Panc1 (cell line): Measurements from ENCODE around the gene TALDO1. TPM values are rescaled to one million over a fixed set of nuclear protein-coding genes. Genes with fewer than 3 reads are reported as not detected.
"Not testable (repeated sequence)": the region's sequence is repeated elsewhere in the genome, so short reads cannot be mapped to it uniquely, and the experiment has no call there.

Source experiments
- ATAC-seq: fragments of 200-7000 bp; cut with Tn5 transposase; 2 replicates; pipeline ENCODE4 v1.9.1; 2020; ENCODE audit warnings: mild to moderate bottlenecking, moderate library complexity
- BruUV-seq: library from RNA; stranded (reverse); fragments of 400-500 nt; replicated peaks from 2 replicates; lab custom pipeline; 2021; lab: Mats Ljungman, UMichigan
- CTCF ChIA-PET: fragments of 300-600 bp; sonication (Branson Sonifier 250); formaldehyde crosslinking; loops from one replicate; lab custom pipeline; 2022; ENCODE audit warnings: antibody characterized with exemption; lab: Charles Lee
- POLR2A ChIA-PET: fragments of 300-600 bp; sonication (Branson Sonifier 250); formaldehyde crosslinking; loops from one replicate; lab custom pipeline; 2022; ENCODE audit warnings: antibody characterized with exemption; lab: Charles Lee
- DNase-seq: peaks from one replicate; pipeline ENCODE4 v3.0.0-alpha.2; 2010; ENCODE audit warnings: low read depth, low spot score
- H3K27ac ChIP-seq: 2 replicates; pipeline ENCODE4 v1.5.1; 2011; ENCODE audit warnings: mild to moderate bottlenecking, low read length, inconsistent platforms
- H3K27me3 ChIP-seq: fragments of 200-500 bp; sonication (Bioruptor generic); 2 replicates; pipeline ENCODE4 v1.6.0; 2014; ENCODE audit warnings: low read length, inconsistent platforms; ENCODE audit not compliant: control insufficient read depth, insufficient read depth
- H3K36me3 ChIP-seq: fragments of 200-500 bp; sonication (Bioruptor generic); 2 replicates; pipeline ENCODE4 v1.5.1; 2014; ENCODE audit warnings: inconsistent platforms, mild to moderate bottlenecking, low read length, moderate library complexity; ENCODE audit not compliant: control insufficient read depth, insufficient read depth
- H3K4me1 ChIP-seq: 2 replicates; pipeline ENCODE4 v1.5.1; 2011; ENCODE audit warnings: inconsistent platforms, mild to moderate bottlenecking, low read length, moderate library complexity; ENCODE audit not compliant: control insufficient read depth, insufficient read depth
- H3K4me3 ChIP-seq, 2 experiments: 2 replicates each; pipeline ENCODE4 v1.5.1; 2011 to 2012; ENCODE audit warnings: low read depth in 2 of 2, low read length in 2 of 2, mild to moderate bottlenecking in 2 of 2, inconsistent platforms in 1 of 2, moderate library complexity in 1 of 2
- H3K9me3 ChIP-seq: fragments of 200-500 bp; sonication (Bioruptor generic); 2 replicates; pipeline ENCODE4 v1.5.1; 2014; ENCODE audit warnings: low read depth, mild to moderate bottlenecking, inconsistent platforms, low read length, moderate library complexity; ENCODE audit not compliant: control insufficient read depth, insufficient read depth
- POLR2AphosphoS5 ChIP-seq: IDR thresholded peaks from 2 replicates; pipeline ENCODE4 v1.6.1; 2012; ENCODE audit warnings: mild to moderate bottlenecking, low read depth, low read length, moderate library complexity
- SIN3A ChIP-seq: IDR thresholded peaks from 2 replicates; pipeline ENCODE4 v1.6.1; 2012; ENCODE audit warnings: low read depth, mild to moderate bottlenecking, low read length, moderate library complexity, borderline replicate concordance; ENCODE audit not compliant: insufficient read depth
- TCF7L2 ChIP-seq: IDR thresholded peaks from 2 replicates; pipeline ENCODE4 v1.6.1; 2011; ENCODE audit warnings: mild to moderate bottlenecking, low read depth, low read length, inconsistent platforms
- in situ Hi-C: cut with HindIII; loops from 2 replicates; pipeline ENCODE4 v1.10.0; 2016; ENCODE audit warnings: low sequenced_read_pairs, low pct_unique_long_range_greater_than_20kb
- intact Hi-C: fragments of 100-400 bp; cut with micrococcal nuclease; formaldehyde crosslinking; loops from one replicate; pipeline ENCODE4 v1.10.0; 2022; ENCODE audit not compliant: unreplicated experiment
- total RNA-seq: library from RNA; stranded (reverse); gene quantifications from one replicate; pipeline ENCODE4 v1.2.1, GENCODE V29; 2021; ENCODE audit not compliant: unreplicated experiment
- TF ChIP-seq, protein P1 (sequence below), 2 experiments: IDR thresholded peaks; 2 replicates each; pipeline ENCODE4 v1.6.1; 2011 to 2012; ENCODE audit warnings: low read depth in 2 of 2, control low read depth in 1 of 2, low read length in 1 of 2, mild to moderate bottlenecking in 1 of 2, moderate library complexity in 1 of 2; ENCODE audit not compliant: insufficient read depth in 1 of 2
- TF ChIP-seq, protein P2 (sequence below): fragments of 450-650 bp; IDR thresholded peaks from 2 replicates; pipeline ENCODE4 v1.5.1; 2017; ENCODE audit warnings: mild to moderate bottlenecking

The TALDO1 gene
- total RNA-seq, 1 experiment from 2014 or later: 257 TPM

DNA sequence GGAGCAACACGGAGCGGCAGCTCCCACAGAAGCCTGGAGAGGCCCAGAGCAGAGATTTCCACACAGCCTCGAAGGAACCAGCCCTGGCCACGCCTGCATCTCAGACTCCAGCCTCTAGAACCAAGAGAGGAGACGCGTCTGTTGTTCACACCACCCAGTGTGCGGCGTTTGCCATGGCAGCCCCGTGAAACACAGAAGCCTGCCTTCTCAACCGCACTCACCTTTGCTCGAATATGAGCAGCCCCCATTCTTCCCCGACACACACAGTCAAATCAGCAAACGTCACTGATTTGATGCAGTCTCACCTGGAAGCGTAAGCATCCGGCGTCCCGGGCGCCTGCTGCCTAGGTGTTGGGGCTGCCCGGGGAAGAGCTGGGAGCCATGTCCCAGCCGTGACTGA lies 14.2 kb upstream of the TALDO1 start:
- ATAC-seq: no peak
- H3K36me3 ChIP-seq: no peaks in the 10 kb centered on the region
- H3K27ac ChIP-seq: no peak overlapping the region
- BruUV-seq: no TSS peak
- no peaks in the 10 kb centered on the region for H3K9me3 ChIP-seq
- no peak for DNase-seq
- H3K4me3 ChIP-seq: no peak overlapping the region
- H3K4me1 ChIP-seq: peaks cover 24% of the 10 kb centered on the region
- no peaks in the 10 kb centered on the region for H3K27me3 ChIP-seq
- CTCF ChIA-PET: no interaction called here
- POLR2A ChIA-PET: no interaction called here
- in situ Hi-C loops (no loop called here), intact Hi-C loops (no loop called here)
- no peak for TF ChIP-seq TCF7L2
- TF ChIP-seq, protein P1, sequence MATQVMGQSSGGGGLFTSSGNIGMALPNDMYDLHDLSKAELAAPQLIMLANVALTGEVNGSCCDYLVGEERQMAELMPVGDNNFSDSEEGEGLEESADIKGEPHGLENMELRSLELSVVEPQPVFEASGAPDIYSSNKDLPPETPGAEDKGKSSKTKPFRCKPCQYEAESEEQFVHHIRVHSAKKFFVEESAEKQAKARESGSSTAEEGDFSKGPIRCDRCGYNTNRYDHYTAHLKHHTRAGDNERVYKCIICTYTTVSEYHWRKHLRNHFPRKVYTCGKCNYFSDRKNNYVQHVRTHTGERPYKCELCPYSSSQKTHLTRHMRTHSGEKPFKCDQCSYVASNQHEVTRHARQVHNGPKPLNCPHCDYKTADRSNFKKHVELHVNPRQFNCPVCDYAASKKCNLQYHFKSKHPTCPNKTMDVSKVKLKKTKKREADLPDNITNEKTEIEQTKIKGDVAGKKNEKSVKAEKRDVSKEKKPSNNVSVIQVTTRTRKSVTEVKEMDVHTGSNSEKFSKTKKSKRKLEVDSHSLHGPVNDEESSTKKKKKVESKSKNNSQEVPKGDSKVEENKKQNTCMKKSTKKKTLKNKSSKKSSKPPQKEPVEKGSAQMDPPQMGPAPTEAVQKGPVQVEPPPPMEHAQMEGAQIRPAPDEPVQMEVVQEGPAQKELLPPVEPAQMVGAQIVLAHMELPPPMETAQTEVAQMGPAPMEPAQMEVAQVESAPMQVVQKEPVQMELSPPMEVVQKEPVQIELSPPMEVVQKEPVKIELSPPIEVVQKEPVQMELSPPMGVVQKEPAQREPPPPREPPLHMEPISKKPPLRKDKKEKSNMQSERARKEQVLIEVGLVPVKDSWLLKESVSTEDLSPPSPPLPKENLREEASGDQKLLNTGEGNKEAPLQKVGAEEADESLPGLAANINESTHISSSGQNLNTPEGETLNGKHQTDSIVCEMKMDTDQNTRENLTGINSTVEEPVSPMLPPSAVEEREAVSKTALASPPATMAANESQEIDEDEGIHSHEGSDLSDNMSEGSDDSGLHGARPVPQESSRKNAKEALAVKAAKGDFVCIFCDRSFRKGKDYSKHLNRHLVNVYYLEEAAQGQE (IDR thresholded peaks at IDR 0.05; ENCODE audit: insufficient read depth in 1 of 2, low read depth in 2 of 2, low read length in 1 of 2): no peak
- no peak for TF ChIP-seq SIN3A
- TF ChIP-seq, protein P2, sequence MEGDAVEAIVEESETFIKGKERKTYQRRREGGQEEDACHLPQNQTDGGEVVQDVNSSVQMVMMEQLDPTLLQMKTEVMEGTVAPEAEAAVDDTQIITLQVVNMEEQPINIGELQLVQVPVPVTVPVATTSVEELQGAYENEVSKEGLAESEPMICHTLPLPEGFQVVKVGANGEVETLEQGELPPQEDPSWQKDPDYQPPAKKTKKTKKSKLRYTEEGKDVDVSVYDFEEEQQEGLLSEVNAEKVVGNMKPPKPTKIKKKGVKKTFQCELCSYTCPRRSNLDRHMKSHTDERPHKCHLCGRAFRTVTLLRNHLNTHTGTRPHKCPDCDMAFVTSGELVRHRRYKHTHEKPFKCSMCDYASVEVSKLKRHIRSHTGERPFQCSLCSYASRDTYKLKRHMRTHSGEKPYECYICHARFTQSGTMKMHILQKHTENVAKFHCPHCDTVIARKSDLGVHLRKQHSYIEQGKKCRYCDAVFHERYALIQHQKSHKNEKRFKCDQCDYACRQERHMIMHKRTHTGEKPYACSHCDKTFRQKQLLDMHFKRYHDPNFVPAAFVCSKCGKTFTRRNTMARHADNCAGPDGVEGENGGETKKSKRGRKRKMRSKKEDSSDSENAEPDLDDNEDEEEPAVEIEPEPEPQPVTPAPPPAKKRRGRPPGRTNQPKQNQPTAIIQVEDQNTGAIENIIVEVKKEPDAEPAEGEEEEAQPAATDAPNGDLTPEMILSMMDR: no peak
- no peak for TF ChIP-seq POLR2AphosphoS5

DNA sequence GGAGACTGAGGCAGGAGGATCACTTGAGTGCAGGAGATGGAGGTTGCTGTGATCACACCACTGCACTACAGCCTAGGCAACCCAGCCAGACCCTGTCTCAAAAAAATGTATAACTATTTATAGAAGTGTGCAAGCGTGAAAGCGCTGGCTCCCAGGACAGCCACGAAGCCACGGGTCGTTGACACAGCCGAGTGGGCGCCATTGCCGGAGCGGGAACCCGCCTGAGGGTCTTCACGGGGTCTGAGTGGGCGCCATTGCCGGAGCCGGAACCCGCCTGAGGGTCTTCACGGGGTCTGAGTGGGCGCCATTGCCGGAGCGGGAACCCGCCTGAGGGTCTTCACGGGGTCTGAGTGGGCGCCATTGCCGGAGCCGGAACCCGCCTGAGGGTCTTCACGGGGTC lies 12.7 kb upstream of the TALDO1 start:
- H3K27ac ChIP-seq, intact Hi-C loops, ATAC-seq, H3K4me3 ChIP-seq, in situ Hi-C loops, DNase-seq, BruUV-seq, H3K4me1 ChIP-seq, H3K36me3 ChIP-seq, CTCF ChIA-PET, H3K9me3 ChIP-seq, POLR2A ChIA-PET, H3K27me3 ChIP-seq: not testable (repeated sequence)

DNA sequence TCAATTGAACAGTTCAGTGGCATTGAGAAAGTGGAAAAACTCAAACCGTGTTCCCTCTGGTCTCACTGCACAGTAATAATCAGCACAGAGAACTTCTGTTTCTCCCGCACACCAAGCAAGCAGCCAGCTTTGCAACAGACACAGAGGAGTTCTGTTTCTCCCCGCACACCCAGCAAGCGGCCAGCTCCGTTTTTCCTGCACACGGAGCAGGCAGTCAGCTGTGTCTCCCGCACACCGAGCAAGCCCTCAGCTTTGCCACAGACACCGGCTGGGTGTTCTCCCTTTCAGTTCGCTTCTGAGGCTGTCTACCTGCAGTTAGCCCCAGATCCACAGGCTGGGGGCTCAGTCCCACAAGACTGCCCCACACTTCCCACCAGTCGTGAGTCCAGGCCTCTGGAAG lies 9.9 kb upstream of the TALDO1 start:
- intact Hi-C loops: no loop called here
- H3K27ac ChIP-seq: no peak overlapping the region
- TF ChIP-seq SIN3A (no peak), TCF7L2 (no peak), POLR2AphosphoS5 (no peak)
- TF ChIP-seq, protein P1 (IDR thresholded peaks at IDR 0.05; ENCODE audit: insufficient read depth in 1 of 2, low read depth in 2 of 2, low read length in 1 of 2): no peak
- TF ChIP-seq, protein P2: no peak
- ATAC-seq: peak; percentile 48
- ChIA-PET CTCF (interaction anchor here (0.6 to 0.7 kb wide), 2 partner anchors 26 to 40 kb away, joined by 3 read pairs; no protein-coding TSS in a partner anchor), POLR2A (interaction anchor here (0.7 kb wide), 1 partner anchor 11 kb away, joined by 3 read pairs; no protein-coding TSS in a partner anchor)
- DNase-seq: no peak
- no peaks in the 10 kb centered on the region for H3K27me3 ChIP-seq
- H3K36me3 ChIP-seq: no peaks in the 10 kb centered on the region
- peaks cover 6% of the 10 kb centered on the region; the same call in 1 of the 2 replicates for H3K4me1 ChIP-seq
- BruUV-seq: no TSS peak
- no peaks in the 10 kb centered on the region for H3K9me3 ChIP-seq
- in situ Hi-C loops: no loop called here
- H3K4me3 ChIP-seq: no peak overlapping the region

DNA sequence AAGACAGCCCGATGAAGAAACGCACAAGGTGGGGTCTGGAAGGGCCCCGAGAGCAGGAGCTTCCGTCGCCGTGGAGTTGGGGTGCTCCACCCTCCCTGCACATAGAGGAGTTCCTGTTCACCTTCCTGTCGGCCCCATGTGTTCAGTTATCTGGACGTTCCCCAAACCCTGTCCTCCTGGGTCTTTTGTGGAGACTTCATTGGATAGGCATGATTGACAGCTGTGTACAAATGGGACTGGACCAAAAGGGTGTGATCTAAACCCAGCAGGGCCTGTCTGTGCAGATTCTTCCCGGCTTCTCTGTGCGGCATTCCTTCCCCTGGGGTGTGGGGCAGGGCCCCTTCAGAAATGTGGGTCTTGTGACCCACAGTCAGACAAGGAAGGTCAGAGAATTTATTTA lies 9.4 kb upstream of the TALDO1 start:
- BruUV-seq, H3K27ac ChIP-seq: not testable (repeated sequence)

More for the DNA sequence above, 9.4 kb upstream of the TALDO1 start:
- POLR2A ChIA-PET, H3K4me3 ChIP-seq, ATAC-seq, DNase-seq, in situ Hi-C loops, H3K27me3 ChIP-seq, H3K9me3 ChIP-seq, H3K36me3 ChIP-seq, H3K4me1 ChIP-seq, intact Hi-C loops: not testable (repeated sequence)
- CTCF ChIA-PET: interaction anchor here (0.6 to 0.7 kb wide), 2 partner anchors 25 to 46 kb away, joined by 3 to 5 read pairs; no protein-coding TSS in a partner anchor
